GM19240 (cell line): Measurements from ENCODE around the gene DUXB.
A peak's percentile ranks its signal among the peaks of the same experiment; 100 is the strongest.

Experiments
- DNase-seq: peaks from one replicate; pipeline ENCODE4 v3.0.0; 2011; ENCODE audit warnings: low spot score; ENCODE audit not compliant: insufficient read length

The DUXB gene

DNA sequence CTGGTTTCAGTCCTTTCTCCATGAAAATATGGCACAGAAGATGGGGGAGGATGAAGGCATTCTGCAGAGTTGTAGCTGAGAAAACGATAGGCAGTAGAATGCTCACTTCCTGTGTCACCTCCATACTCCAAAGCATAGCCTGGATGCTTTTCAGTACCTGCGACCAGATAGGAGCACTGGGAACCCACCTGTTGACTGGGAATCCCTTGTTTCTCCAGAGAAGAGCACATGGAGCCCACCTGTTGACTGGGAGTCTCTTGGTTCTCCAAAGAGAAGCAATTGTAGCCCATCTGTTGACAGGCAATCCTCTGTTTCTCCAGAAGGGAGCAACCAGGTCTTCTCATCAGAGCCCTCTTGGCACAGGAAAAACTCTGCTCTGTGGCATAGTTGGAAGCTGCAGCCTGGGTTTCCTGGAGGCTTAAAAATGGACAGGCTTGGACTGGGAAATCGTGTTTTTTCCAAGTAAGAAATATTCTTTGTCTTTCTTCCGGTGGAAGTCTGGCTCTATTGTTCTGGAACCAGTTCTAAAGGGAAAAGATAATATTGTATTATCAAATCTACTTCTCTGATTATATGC, 40.4 kb downstream of the DUXB start:
- no peak for DNase-seq

DNA sequence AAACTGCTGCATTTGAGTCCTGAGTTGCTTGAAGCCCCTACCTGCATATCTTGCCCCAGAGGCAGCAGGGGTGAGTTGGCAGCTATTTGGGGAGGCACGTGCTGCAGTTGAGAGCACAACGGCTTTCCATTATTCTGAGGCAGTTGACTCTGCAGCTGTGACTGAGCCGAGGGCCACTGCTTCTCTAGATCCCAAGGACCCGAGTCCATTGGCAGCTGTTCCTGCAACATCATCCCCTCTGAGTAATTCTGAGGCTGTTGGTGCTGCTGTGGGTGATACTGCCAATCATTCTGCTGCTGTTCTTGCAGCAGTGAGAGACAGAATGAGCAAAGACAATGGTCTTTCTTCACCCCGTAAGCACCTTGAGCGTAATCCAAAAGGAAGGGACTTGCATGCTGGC, 40.9 kb downstream of the DUXB start:
- no peak for DNase-seq

- DNase-seq: no peak
These were observed 43.1 kb downstream of the DUXB start for GRCh38 chr16:75658175-75658574.

- DNase-seq: no peak
These were observed 47.3 kb downstream of the DUXB start for GRCh38 chr16:75653922-75654321.

DNA sequence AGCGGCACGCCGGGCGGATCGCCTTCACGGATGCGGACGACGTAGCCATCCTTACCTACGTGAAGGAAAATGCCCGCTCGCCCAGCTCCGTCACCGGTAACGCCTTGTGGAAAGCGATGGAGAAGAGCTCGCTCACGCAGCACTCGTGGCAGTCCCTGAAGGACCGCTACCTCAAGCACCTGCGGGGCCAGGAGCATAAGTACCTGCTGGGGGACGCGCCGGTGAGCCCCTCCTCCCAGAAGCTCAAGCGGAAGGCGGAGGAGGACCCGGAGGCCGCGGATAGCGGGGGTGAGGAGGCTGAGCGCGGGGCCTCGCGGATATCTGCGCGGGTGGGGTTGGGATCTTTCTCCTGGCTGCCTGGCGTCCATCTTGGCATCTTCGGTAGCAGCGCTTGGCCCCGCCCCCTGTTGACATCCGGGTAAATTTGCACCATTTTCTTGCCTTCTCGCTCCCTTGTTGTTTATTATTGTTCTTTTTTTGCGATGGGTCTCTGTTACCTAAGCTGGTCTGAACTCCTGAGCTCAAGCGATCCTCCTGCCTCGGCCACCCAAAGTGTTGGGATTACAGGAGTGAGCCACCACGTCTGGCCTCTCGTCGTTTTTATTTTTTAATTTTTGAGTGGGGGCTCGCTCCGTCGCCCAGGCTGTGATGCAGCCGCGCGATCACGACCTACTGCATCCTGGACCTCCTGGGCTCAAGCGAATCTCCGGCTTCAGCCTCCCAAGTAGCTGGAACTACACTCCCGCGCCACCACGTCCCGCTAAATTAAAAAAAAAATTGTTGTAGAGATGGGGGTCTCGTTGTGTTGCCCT, 52.8 kb downstream of the DUXB start:
- peak; percentile 18 for DNase-seq

GRCh38 chr16:75647492-75648264, 53.6 kb downstream of the DUXB start, which contains the start of the genes KARS1 and TERF2IP:
KARS1 (minus strand) TSS chr16:75647665; CDS start chr16:75647639, 26 bp downstream.
TERF2IP (plus strand) TSS chr16:75647773; CDS start chr16:75647883, 110 bp downstream.
- peak; percentile 59 for DNase-seq

GRCh38 chr16:75647112-75647491, 54.2 kb downstream of the DUXB start:
- DNase-seq: no peak

DNA sequence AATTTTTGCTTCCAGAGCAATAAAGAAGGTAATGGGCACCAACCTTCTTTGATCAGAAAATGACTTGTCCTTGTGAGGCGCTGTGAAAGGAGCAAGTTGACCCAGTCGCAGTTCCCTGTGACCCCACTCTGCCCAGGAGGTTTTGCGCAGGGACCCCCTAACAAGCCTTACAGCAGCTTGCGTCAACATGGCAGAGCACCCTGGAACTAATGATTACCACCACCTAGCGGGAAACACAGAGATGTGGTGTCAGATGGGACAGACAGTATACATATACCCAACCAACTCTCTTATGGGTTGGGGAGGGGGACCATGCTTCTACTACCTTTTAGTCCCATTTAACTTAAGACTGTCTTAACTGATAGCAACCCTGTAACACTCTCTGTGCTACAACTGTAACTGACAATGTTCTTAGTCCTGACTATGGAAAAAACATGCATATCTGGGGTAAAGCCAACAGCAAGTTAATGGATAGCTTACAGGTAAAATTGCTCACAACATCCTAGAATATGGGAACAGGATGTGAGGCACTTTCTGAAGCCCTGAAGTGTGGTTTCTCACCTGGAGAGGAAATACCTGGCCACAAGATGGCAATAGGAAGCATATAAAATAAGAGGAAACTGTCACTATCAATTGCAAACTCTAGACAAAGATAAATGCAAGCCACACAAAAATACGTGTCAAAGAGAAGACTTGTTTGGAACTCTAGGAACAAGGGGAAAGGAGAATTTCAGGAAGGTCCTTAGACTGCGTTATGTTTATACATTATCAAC, 56.8 kb downstream of the DUXB start:
- DNase-seq: no peak
